Activated T-helper 2 cell treated with anti-CD3 and anti-CD28 coated beads, Interferon-gamma antibody, Interleukin-2, Interleukin-4, amounts not matched to agents 10 μg/mL and 5 μg/mL and 100 μg/mL, durations not matched to agents 14 hours and 24 hours and 36 hours (primary cell): Measurements from ENCODE around the gene SRSF6. TPM values are rescaled to one million over a fixed set of nuclear protein-coding genes. Genes with fewer than 3 reads are reported as not detected.
"Not testable (repeated sequence)": the region's sequence is repeated elsewhere in the genome, so short reads cannot be mapped to it uniquely, and the experiment has no call there.

ENCODE experiments used
- DNase-seq: peaks from one replicate; pipeline ENCODE4 v3.0.0; 2021; ENCODE audit warnings: low spot score
- H3K27ac Mint-ChIP-seq: one replicate; pipeline ENCODE4 v1.8.0; 2021; ENCODE audit warnings: mixed read lengths
- H3K27me3 Mint-ChIP-seq: one replicate; pipeline ENCODE4 v1.8.0; 2021; ENCODE audit warnings: low read depth, mixed read lengths
- H3K36me3 Mint-ChIP-seq: one replicate; pipeline ENCODE4 v1.8.0; 2021; ENCODE audit warnings: low read depth, mixed read lengths
- H3K4me1 Mint-ChIP-seq: one replicate; pipeline ENCODE4 v1.8.0; 2021; ENCODE audit warnings: low read depth, mixed read lengths
- H3K4me3 Mint-ChIP-seq: one replicate; pipeline ENCODE4 v1.8.0; 2021; ENCODE audit warnings: low read depth, mild to moderate bottlenecking, moderate library complexity, mixed read lengths
- H3K9me3 Mint-ChIP-seq: one replicate; pipeline ENCODE4 v1.8.0; 2021; ENCODE audit warnings: mixed read lengths
- intact Hi-C: fragments of 100-400 bp; cut with micrococcal nuclease; formaldehyde crosslinking; loops from one replicate; pipeline ENCODE4 v1.15.1; 2023
- total RNA-seq: library from RNA; stranded (reverse); gene quantifications from 2 replicates; pipeline ENCODE4 v1.2.3, GENCODE V29; 2022

SRSF6 gene
- total RNA-seq, 1 donor from 2014 or later, result 179 TPM

GRCh38 chr20:43465625-43465943 is 7.9 kb downstream of the SRSF6 start:
- no peak overlapping the region for H3K4me3 Mint-ChIP-seq
- no peak for DNase-seq
- intact Hi-C loops, result no loop called here
- H3K27ac Mint-ChIP-seq, result no peak overlapping the region
- H3K9me3 Mint-ChIP-seq, result no peaks in the 10 kb centered on the region
- H3K27me3 Mint-ChIP-seq, result no peaks in the 10 kb centered on the region
- H3K36me3 Mint-ChIP-seq, result peaks cover 75% of the 10 kb centered on the region
- peaks cover 12% of the 10 kb centered on the region for H3K4me1 Mint-ChIP-seq

DNA sequence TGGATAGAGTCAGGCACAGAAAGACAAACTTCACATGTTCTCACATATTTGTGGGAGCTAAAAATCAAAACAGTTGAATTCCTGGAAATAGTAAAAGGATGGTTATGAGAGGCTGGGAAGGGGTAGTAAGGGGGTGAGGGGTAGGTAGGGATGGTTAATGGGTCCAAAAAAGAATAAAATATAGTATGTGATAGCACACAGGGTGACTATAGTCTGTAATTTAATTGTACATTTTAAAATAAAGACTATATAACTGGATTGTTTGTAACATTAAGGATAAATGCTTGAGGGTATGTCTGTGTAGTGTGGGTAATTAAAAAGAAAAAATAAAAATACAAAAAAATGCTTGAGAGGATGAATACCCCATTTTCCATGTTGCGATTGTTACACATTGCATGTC is 9.9 kb downstream of the SRSF6 start:
- DNase-seq, result no peak
- Mint-ChIP-seq H3K36me3 (peaks cover 59% of the 10 kb centered on the region), H3K4me3 (no peak overlapping the region), H3K4me1 (peaks cover 3% of the 10 kb centered on the region), H3K27me3 (no peaks in the 10 kb centered on the region), H3K9me3 (no peaks in the 10 kb centered on the region), H3K27ac (no peak overlapping the region)
- intact Hi-C loops, result no loop called here

DNA sequence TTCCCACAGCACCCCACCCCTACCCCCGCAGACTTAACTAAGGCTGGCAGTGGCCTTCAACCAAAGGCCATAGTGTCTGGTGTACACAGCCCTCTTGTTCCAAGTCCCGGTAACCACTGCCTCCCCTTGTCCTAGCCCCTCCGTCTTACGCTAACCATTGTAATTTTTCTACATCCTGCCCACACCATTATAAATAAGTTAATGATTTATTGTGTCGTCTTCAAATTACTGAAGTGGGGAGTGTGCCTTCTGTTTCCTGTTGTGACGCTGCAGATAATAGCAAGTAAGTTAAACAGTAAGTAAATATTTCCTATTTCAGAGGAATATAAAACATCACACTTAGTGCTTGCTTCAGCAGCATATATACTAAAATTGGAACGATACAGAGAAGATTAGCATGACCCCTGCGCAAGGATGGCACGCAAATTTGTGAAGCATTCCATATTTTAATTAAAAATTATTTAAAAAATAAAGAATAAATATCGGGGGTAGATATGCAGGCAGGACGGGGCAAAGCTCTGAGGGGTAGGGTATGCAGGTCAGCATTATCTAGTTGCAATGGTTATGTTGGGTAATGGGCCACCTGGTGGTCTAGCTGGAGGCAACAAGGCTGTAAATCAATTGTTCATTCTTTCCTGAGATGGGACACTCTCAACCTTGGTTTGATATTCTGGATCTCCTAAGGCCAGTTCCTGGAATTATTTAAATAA is 15.1 kb downstream of the SRSF6 start:
- intact Hi-C loops, result no loop called here
- Mint-ChIP-seq H3K9me3 (no peaks in the 10 kb centered on the region), H3K4me3 (no peak overlapping the region), H3K4me1 (no peaks in the 10 kb centered on the region), H3K36me3 (peaks cover 15% of the 10 kb centered on the region), H3K27me3 (peaks cover 15% of the 10 kb centered on the region), H3K27ac (no peak overlapping the region)
- no peak for DNase-seq

- no peaks in the 10 kb centered on the region for H3K9me3 Mint-ChIP-seq
- DNase-seq, result no peak
- intact Hi-C loops, result no loop called here
- no peak overlapping the region for H3K27ac Mint-ChIP-seq
- no peak overlapping the region for H3K4me3 Mint-ChIP-seq
- H3K4me1 Mint-ChIP-seq, result no peaks in the 10 kb centered on the region
- peaks cover 20% of the 10 kb centered on the region for H3K27me3 Mint-ChIP-seq
- peaks cover 15% of the 10 kb centered on the region for H3K36me3 Mint-ChIP-seq
Measured at GRCh38 chr20:43473381-43473704, 15.6 kb downstream of the SRSF6 start.

DNA sequence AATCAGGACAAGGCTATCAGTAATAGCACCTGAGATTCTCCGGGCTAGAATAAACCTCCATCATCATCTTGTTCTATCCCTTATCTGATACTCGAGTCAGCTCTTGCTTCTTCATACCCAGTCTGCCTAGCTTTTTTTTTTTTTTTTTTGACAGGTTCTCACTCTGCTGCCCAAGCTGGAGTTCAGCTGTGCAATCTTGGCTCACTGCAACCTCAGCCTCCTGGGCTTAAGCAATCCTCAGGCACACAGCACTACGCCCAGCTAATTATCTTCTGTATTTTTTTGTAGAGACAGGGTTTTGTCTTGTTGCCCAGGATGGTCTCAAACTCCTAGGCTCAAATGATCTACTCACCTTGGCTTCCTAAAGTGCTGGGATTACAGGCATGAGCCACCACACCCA is 19.5 kb downstream of the SRSF6 start:
- DNase-seq, result no peak
- H3K9me3 Mint-ChIP-seq, result no peaks in the 10 kb centered on the region
- no peaks in the 10 kb centered on the region for H3K36me3 Mint-ChIP-seq
- no peak overlapping the region for H3K4me3 Mint-ChIP-seq
- H3K27me3 Mint-ChIP-seq, result peaks cover 33% of the 10 kb centered on the region
- no peak overlapping the region for H3K27ac Mint-ChIP-seq
- intact Hi-C loops, result no loop called here
- H3K4me1 Mint-ChIP-seq, result no peaks in the 10 kb centered on the region

GRCh38 chr20:43477619-43478018 is 19.9 kb downstream of the SRSF6 start:
- Mint-ChIP-seq H3K27me3 (peaks cover 33% of the 10 kb centered on the region), H3K4me1 (no peaks in the 10 kb centered on the region), H3K9me3 (no peaks in the 10 kb centered on the region), H3K36me3 (no peaks in the 10 kb centered on the region), H3K27ac (no peak overlapping the region), H3K4me3 (no peak overlapping the region)
- intact Hi-C loops, result no loop called here
- no peak for DNase-seq

GRCh38 chr20:43490038-43490437 is 32.3 kb downstream of the SRSF6 start:
- intact Hi-C loops, result no loop called here
- H3K27ac Mint-ChIP-seq, result no peak overlapping the region
- H3K36me3 Mint-ChIP-seq, result no peaks in the 10 kb centered on the region
- peaks cover 6% of the 10 kb centered on the region for H3K4me1 Mint-ChIP-seq
- no peak for DNase-seq
- H3K9me3 Mint-ChIP-seq, result peaks cover 8% of the 10 kb centered on the region
- H3K27me3 Mint-ChIP-seq, result peaks cover 3% of the 10 kb centered on the region
- H3K4me3 Mint-ChIP-seq, result no peak overlapping the region

DNA sequence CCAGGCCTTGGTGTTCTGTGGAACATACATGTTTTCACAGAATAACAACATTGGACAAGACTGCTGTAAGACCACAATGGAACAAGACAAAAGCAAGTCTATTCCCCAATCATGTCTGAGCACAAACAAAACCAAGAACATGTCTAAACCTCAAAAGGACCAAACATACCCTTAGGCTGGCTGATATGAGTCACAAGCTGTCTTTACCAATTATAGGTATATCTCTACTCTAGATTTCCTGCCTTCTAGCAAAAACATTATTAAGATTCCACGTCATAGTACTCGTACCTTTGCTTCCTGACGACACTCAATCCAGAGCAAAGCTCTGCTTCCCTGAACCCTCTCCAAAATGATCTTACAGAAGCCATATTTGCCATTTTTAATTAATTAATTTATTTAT is 34.4 kb downstream of the SRSF6 start:
- no peak for DNase-seq
- intact Hi-C loops, result no loop called here
- H3K27ac Mint-ChIP-seq, result no peak overlapping the region
- H3K36me3 Mint-ChIP-seq, result no peaks in the 10 kb centered on the region
- H3K4me1 Mint-ChIP-seq, result peaks cover 6% of the 10 kb centered on the region
- no peak overlapping the region for H3K4me3 Mint-ChIP-seq
- H3K27me3 Mint-ChIP-seq, result peaks cover 3% of the 10 kb centered on the region
- H3K9me3 Mint-ChIP-seq, result peaks cover 8% of the 10 kb centered on the region

- no peaks in the 10 kb centered on the region for H3K36me3 Mint-ChIP-seq
- no peaks in the 10 kb centered on the region for H3K9me3 Mint-ChIP-seq
- no peak overlapping the region for H3K4me3 Mint-ChIP-seq
- H3K4me1 Mint-ChIP-seq, result peaks cover 6% of the 10 kb centered on the region
- intact Hi-C loops, result no loop called here
- DNase-seq, result no peak
- H3K27ac Mint-ChIP-seq, result no peak overlapping the region
- peaks cover 3% of the 10 kb centered on the region for H3K27me3 Mint-ChIP-seq
Measured at GRCh38 chr20:43495388-43495787, 37.7 kb downstream of the SRSF6 start.

DNA sequence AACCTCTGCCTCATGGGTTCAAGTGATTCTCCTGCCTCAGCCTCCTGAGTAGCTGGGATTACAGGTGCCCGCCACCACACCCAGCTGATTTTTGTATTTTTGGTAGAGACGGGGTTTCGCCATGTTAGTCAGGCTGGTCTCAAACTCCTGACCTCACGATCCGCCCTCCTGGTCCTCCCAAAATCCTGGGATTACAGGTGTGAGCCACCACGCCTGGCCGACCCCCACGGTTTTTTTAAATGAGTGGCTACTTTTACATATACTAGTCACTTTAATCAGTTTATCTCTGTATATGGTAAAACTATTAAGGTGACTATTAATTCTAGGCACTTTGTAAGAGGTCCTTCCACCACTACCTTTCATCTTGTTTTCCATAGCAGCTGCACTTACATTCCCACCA is 44.3 kb downstream of the SRSF6 start:
- H3K9me3 Mint-ChIP-seq, H3K27ac Mint-ChIP-seq, H3K36me3 Mint-ChIP-seq, intact Hi-C loops, H3K4me3 Mint-ChIP-seq, H3K4me1 Mint-ChIP-seq, DNase-seq: not testable (repeated sequence)
- peaks cover 35% of the 10 kb centered on the region for H3K27me3 Mint-ChIP-seq

GRCh38 chr20:43506238-43506637 is 48.5 kb downstream of the SRSF6 start:
- H3K27me3 Mint-ChIP-seq, result peaks cover 47% of the 10 kb centered on the region

GRCh38 chr20:43507150-43508080 is 49.7 kb downstream of the SRSF6 start, which contains the start of gene L3MBTL1:
TSS of gene L3MBTL1 (plus strand) at chr20:43507697. CDS start at chr20:43513504, 5,807 bp downstream.
- intact Hi-C loops, result no loop called here
- Mint-ChIP-seq H3K36me3 (no peaks in the 10 kb centered on the region), H3K4me1 (peaks cover 6% of the 10 kb centered on the region), H3K27ac (no peak within 1 kb of the TSS), H3K27me3 (peaks cover 46% of the 10 kb centered on the region), H3K9me3 (no peaks in the 10 kb centered on the region), H3K4me3 (peak within 1 kb of the TSS; percentile 63)
- no peak for DNase-seq

More at GRCh38 chr20:43506238-43506637, 48.5 kb downstream of the SRSF6 start:
- intact Hi-C loops, result no loop called here
- Mint-ChIP-seq H3K36me3 (no peaks in the 10 kb centered on the region), H3K27ac (no peak overlapping the region), H3K4me1 (peaks cover 6% of the 10 kb centered on the region), H3K4me3 (no peak overlapping the region), H3K9me3 (no peaks in the 10 kb centered on the region)
- no peak for DNase-seq

GRCh38 chr20:43508106-43508505 is 50.4 kb downstream of the SRSF6 start:
- DNase-seq, result no peak
- Mint-ChIP-seq H3K27ac (no peak overlapping the region), H3K4me3 (peak overlapping the region; percentile 61), H3K36me3 (no peaks in the 10 kb centered on the region), H3K4me1 (peaks cover 6% of the 10 kb centered on the region), H3K27me3 (peaks cover 41% of the 10 kb centered on the region), H3K9me3 (no peaks in the 10 kb centered on the region)
- intact Hi-C loops, result no loop called here
